GM19035 (cell line): ENCODE results near the gene GBA3.

Experiments used
- ATAC-seq: cut with Tn5 transposase; IDR thresholded peaks from one replicate; pipeline ENCODE4 v1.9.1; 2021; ENCODE audit not compliant: unreplicated experiment

Gene GBA3

DNA sequence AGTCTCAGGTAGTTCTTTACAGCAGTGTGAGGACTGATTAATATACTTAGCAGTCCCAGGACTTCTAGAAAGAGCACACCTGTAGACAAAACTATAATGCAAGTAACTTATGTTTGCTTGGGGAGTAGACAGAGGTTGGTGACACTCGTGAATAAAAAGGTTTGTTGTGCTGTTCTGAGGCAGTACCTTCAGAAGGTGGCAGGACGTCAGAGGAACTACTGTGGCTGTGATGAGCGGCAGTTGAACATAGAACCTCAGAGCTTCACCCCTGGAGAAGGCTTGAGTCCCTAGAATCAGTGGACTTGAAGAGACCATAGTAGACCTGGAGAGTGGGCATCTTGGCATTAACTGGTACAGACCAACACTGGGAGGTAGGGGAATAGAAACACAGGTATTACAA is 3.3 kb upstream of the GBA3 start:
- no peak for ATAC-seq

DNA sequence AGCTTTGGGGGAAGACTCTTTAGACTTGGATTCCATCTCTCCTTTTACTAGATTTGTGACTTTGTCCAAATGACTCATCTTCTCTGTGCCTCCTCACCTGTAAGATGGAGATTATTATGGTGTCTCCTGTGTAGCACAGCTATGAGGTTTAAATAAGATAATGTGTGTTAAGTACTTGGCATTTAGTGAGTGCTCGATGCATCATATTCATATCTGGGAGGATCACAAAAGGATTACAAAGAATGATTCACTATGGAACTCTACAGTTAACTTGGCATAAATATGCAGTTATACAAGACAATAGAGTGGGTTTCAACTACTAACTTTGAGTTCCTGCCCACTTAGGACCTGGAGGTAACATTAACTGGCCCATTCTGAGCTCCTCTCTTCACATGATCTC is 2.3 kb downstream of the GBA3 start:
- ATAC-seq: no peak

DNA sequence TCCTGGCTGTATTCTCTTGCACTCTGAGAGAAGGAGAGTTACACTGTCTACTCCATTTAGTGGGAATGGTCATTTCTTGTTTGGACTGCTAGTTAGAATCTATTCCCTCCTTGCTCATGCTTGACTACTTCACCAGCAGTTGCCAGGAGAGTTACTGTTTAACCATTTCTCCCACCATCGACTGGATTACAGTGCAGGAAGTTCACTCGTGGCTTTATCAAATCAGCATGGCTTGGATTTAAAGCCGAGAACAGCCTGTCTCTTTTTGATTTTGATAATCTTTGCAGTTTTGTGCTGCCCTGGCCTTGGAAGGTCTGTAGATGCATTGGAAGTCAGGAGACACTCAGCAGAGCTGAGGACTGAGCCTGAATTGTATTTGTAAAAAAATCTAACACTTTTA is 3.2 kb downstream of the GBA3 start:
- ATAC-seq: no peak

DNA sequence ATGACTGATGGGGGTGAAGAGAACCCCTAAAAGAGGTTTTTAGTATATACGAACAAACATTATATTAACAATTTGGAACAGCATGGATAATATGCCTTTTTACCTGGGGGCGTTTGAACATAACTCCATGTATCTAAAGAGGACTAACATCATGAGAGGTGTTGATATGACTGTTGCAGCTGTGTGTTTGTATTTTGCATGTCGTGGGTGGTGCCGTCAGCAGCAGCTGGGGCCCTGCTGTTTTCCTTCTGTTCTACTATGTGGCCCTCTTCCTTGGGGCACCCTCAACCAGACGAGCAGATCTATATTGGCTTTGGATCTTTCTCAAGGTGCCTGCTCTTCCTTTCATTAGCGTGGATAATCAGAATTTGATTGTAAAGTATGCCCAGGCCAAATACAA is 11.2 kb downstream of the GBA3 start:
- no peak for ATAC-seq

DNA sequence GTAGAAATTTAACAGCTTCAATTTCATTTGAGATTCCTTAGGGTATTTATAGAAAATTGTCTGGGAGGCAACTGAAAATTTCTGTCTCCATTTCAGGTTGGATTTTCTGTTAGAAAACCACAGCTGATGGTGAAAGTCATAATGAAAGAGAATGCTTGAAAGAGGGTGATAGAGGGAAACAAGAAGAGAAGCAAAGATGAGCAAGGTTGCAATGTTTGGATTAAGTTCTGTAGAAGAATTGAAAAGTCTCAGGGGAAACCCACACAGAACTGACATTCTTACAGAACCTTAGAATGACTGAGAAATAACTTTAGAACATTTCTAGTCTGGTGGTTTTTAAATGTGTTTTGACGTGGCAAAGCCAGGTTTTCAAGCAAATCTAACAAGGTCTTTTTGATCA is 14.7 kb downstream of the GBA3 start:
- ATAC-seq: no peak

DNA sequence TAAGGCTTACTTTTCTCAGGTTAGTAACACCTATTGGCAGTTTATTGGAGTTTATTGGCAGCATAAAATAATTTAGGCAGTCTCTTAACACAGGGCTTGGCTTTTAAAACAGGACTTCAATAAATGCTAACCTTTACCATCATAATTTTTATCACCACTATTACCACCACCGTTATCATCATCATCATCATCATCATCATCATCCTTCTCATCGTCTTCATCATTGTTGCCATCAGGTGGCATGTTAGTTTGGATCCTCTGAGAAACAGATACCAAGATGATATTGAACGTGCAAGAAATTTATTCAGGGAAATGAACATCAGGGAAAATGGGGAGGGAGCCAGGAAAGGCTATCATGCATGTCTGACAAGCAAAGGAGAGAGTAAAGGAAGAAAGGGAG is 16.2 kb downstream of the GBA3 start:
- ATAC-seq: no peak

DNA sequence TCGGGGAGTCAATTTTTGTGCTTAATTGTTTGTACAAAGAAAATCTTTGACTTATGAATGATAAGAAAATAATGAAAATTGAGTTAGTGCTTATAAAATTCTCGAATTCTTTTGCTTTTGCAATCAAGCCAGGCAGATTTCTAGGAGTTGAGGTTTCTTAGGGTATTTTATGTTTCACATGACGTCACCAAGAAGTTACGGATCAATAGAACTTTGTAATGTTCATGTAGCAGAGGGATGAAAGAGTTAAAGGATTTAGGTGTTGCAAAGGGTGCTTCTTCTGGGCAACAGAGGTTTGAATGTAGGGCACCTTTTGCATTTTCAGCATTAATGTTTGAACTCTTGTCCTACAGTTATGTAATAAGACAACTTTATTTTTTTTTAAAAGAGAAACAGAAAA is 19.4 kb downstream of the GBA3 start:
- ATAC-seq: no peak

DNA sequence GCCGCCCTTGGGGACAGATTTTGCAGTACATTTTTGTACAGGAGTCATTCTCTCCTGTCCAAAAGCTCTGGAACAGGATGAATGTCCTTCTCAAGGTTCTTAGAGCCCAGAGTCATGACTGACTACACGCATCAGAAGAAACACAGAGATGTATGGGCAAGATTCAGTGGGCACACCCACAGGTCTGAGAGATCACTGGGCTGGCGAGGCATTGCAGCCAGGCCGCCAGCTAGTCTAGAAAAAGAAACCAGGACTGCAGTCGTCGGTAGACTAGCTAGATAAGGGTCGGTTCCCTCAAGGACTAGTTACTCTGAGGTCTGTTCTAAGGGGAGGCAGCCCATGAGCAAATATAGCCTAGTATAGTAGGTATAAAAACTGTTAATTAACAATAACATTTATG is 19.8 kb downstream of the GBA3 start:
- no peak for ATAC-seq

DNA sequence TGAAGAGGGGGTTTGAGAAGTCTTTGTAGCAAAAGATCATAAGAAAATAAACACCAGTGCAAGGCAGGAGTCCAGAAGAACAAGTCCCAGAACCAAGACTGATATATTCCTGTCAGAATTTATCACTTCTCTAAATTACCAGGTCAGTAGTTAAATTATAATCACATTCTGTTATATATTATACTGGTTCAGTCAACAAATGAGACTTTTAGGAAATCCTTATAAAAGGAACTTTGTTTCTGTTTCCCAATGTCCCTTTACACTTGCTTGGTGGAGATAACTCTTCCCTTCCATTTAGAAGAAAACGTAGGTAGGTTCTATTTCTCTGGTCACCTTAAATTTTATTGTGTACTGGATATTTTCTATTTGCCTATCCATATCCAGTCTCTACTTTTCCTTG is 21.1 kb downstream of the GBA3 start:
- ATAC-seq: no peak

DNA sequence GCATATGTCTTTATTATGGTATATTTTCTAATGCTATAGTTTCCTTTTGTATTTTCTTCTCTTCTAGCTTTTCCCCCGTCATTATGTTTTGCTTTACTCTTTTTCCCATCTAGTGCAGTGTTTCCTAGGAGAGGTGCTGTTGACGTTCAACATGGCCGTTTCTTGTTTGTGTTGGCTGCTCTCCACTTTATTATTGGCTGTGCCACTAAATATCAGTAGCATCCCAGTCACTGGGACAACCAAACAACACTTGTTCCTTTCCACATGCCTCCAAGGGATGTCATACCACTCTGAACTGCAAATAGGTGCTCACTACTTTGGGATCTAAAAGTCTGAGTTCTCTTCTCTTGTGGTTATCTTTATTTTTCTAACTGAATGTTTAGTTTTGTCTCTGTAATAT is 26.5 kb downstream of the GBA3 start:
- ATAC-seq: no peak

DNA sequence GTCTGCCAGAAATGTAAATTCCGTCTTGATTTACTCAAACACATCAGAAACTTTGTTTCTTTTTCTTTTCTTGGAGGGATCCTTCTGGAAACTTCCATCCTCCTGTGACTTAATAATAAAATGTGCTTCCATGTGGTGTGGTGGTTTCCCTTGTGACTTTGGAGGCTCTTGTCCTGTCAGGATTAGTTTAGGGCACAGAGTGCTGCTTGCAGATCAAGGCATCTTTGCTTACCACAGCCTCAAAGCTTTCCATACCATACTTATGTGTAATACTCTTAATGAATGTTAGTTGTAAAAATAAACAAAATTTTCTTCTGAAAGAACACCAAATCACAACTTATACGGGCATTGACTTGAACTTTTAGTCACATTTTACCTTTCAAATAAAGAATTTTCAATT is 27.4 kb downstream of the GBA3 start:
- ATAC-seq: no peak

DNA sequence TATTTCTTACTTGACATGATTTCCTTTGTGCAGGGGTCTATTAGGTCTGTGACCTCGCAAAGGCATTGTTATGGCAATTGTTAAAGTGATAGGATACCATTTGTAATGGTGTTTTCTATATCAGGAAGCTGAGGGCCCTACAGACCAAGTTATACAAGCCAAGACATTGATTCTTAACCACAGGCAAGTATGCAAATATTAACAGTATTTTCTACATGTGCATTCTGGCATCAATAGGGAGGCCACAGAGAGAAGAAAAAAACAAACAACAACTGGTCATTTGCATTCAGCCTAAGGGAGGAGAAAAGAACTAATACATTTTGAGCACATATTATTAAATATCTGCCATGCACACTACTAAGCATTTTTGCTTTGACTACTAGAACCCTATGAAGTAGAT is 28.5 kb downstream of the GBA3 start:
- no peak for ATAC-seq

DNA sequence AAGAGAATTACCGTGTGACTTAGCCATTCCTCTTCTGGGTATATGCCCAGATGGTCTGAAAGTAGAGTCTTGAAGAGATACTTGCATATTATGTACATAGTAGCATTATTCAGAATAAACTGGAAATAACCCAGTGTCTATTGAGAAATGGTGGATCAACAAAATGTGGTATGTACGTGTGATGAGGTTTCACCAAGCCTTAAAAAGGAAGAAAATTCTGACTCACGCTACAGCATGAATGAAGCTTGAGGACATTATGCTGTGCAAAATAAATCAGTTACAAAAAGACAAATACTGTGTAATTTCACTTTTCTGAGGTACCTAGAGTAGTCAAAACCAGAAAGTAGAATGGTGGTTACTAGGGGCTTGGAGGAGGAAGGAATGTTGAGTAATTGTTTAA is 37.3 kb downstream of the GBA3 start:
- no peak for ATAC-seq

DNA sequence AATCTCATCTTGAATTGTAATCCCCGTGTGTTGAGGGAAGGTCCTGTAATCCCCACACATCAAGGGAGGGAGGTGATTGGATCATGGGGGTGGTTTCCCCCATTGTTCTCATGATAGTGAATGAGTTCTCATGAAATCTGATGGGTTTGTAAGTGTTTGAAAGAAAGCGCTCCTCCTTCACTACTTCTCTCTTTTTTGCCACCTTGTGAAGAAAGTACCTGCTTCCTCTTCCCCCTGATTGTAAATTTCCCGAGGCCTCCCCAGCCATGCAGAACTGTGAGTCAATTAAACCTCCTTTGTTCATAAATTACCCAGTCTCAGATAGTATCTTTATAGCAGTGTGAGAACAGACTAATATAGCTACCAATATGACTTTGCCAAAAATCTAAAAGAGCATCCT is 41.1 kb downstream of the GBA3 start:
- ATAC-seq: no peak

DNA sequence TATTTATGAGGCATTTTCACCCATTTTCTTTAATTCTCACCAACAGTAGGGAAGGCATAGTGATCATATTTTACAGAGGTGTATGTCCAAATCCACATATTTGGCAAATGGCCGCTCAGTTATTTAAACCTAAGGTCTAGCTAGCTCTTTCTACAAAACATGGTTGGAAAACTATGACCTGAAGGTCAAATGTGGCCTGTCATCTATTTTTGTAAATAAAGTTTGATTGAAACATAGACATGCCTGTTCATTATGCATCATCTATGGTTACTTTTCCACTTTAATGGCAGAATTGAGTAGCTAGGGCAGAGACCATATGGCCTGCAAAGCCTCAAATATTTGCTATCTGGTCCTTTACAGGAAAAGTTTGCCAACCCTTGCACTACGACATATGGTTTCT is 44.2 kb downstream of the GBA3 start:
- no peak for ATAC-seq

DNA sequence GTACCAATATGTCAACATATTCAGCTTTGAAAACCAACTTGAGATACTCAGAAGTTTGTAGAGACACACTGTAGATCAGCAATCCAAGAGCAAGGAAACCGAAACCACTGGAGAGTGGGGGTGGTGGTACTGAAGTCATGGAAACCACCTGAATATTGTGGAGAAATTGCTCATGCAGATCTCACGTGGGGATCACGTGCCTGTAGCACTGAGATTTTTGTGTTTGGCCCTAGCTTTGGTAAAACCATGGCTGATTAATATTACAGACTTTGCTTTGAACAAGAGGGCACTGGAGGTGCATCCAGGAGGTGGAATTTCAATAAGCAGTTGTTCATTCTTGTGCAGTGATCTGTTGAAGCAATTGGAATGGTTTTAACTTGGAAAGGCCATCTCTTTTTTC is 47.2 kb downstream of the GBA3 start:
- ATAC-seq: no peak

DNA sequence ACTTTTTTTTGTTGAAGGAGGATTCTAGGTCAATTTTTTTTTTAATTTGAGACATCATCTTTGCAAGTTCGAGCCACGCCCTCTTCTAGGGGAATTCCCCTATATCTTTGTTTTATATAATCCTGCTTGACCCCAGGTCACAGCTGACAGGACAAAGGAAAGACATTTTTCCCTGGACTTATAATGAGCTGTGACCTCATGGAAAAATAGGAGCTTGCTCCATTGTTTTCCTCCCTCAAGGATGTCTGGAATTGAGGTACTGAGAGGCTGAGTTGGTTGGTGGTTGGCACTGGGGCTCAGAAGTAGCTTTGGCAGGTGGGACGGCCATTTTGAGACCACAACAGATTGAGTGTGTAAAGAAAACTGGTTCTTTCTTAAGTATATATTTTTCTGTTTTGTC is 49.0 kb downstream of the GBA3 start:
- ATAC-seq: no peak

DNA sequence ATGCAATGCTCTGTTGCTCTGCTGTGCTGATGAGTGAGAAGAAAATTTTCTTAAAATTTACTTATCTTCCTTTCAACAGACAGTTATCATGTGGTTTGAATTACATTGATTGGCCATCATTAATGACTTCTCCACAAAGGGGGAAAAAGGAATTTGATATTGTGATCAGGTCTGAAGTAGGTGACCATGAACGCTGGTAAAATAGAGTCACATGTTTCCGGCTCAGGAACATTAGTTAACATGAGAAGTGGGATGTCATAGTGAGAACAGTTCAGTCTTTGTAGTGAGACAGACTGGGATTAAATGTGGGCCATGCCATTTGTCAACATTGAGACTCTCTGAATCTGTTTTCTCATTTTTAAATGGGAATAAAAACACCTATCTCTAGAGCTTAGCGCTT is 50.6 kb downstream of the GBA3 start:
- ATAC-seq: no peak

DNA sequence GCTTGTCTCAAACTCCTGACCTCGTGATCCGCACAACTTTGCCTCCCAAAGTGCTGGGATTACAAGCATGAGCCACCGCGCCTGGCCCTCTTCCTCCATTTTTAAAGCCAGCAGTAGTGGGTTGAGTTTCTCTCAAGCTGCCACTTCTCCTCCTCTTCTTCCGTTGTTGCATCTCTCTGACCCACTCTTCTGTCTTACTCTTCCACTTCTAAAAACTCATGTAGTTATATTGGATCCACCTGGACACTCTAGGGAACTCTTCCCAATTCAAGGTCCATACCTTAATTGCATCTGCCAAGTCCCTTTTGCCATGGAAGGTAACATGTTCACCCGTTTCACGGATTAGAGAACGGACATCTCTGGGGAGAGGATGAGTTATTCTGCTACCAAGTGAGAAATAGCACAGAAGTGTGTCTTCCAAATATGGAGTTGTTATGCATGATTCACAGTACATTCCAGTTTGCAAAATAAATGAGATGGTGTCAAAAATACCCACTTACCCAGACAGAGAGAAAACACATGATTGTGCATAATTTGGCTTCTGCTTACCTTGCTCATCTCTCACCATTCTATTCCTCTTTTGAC is 51.8 kb downstream of the GBA3 start:
- ATAC-seq: no peak

DNA sequence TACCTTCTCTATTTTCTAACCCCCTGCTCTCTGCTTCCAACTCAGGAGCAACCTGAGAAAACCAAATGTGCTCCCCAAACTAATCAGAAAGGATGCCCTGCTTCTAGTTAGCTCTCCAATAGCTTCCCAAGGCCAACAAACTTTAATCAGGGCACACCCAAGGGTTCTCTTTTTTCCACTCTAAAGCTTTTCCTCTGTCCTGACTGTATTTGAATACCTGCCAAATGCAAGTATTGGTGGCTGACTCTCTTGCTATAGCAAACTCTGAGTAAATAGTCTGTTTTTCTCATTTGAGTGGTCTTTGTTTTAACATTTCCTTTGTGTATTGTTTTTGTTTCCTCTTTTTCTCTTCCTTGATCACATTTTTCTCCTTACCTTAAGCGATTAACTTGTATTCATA is 52.5 kb downstream of the GBA3 start:
- no peak for ATAC-seq

DNA sequence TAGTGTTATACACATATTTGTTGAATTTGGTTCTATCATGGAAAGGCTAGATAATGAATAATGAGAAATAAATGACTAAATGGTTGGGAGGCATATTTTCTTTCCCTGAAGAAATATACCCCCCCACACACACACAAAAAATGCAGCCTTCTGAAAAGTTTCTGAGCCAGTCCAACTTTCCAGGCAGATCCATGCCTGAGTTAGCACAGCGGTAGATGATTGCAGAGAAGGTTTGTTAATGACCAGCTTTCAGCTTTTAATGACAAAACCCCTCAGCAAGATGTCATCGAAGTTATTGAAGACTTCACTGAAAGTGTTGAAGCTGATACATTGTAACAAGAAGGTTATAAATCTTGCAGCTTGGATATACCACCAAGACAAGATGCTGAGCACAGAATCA is 61.4 kb downstream of the GBA3 start:
- ATAC-seq: no peak

DNA sequence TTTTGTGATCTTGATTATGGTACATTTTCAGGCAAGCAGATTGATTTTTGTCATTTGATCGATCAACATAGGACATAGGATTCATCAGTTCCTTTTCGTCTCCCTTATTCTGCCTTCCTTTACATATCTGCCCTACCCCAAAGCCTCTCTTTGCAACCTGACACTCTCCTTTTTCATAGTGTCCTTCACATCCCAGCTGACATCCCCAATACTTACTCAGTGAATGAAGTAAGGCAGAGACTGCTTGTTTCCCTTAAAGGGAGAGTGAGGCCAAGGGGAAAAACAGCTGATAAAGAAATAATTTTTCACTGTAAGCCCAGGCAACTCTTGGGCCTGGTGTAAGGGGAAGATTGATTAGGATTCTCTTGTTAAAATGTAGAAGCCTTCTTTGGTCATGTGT is 69.8 kb downstream of the GBA3 start:
- no peak for ATAC-seq

DNA sequence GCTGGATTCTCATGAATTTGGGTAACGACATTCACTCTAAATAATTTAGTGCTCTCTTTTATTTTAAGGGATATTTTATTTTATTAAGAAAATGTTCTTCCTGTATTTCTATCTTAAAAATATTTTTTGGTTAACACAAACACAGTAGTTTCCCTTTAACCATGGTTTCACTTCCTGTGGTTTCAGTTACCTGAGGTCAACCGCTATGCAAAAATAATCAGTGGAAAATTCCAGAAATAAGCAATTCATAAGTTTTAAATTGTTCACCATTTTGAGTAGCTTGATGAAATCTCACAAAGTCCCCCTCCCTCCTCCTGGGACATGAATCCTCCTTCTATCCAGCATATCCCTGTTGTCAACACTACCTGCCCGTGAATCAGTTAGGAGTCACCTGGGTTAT is 71.4 kb downstream of the GBA3 start:
- no peak for ATAC-seq

DNA sequence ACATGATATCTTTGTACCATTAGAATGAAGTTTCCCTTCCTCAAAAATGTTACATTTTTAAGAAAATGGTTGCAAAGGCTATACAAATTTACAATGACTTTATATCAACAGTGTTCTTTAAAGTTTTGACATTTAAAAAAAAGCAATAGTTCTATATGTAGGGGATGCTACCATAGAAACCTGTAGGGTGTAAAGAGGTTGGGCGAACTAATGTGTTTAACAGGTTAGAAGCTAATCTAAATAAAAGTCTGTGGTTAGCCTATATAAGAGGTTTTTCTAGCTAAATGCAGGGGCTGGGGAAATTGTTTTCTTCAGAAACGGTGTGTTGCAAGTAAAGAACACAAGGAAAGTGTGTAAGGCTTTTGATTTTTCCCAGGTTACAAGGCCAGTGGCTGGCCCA is 73.3 kb downstream of the GBA3 start:
- ATAC-seq: no peak
